T-helper 9 cell (primary cell): ENCODE data around the gene UBE4B.
"Not testable (repeated sequence)": the region's sequence is repeated elsewhere in the genome, so short reads cannot be mapped to it uniquely, and the experiment has no call there.

Experiments
- DNase-seq: peaks from one replicate; pipeline ENCODE4 v3.0.0-alpha.2; 2020

The UBE4B gene

DNA sequence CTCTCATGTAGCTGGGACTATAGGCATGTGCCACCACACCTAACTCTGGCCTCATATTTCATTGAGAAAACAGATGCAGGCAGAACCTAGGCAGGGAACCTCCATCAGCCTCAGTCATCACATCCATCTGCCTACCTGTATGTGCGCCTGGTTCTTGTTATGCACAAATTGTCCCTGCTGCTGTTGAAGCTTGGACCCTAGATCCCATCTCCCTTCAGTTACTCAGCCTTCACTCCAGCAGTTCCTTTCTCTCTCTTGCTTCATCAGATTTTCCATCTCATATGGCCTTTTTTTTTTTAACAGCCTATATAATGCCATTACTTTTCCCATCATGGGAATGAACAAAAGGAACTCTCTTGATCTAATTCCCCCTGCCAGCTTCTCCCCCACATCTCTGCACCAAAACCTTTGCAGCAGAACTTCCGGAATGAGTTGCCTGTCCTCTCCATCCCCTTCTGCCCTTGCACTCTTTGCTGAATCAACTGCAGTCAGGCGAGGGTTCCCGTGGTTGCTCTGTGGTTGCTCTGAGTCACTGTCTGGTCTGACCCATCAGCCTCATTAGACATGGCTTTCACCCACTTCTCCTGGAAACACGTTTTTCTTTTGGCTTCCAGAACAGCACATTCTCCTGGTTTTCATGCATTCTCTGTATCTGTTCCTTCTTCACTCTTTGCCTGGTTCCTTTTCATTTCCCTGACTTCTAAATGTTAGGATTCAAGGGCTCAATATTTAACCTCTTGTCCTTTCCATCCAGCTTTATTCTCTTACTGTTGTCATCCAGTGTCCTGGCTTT is 41.5 kb downstream of the UBE4B start:
- no peak for DNase-seq

DNA sequence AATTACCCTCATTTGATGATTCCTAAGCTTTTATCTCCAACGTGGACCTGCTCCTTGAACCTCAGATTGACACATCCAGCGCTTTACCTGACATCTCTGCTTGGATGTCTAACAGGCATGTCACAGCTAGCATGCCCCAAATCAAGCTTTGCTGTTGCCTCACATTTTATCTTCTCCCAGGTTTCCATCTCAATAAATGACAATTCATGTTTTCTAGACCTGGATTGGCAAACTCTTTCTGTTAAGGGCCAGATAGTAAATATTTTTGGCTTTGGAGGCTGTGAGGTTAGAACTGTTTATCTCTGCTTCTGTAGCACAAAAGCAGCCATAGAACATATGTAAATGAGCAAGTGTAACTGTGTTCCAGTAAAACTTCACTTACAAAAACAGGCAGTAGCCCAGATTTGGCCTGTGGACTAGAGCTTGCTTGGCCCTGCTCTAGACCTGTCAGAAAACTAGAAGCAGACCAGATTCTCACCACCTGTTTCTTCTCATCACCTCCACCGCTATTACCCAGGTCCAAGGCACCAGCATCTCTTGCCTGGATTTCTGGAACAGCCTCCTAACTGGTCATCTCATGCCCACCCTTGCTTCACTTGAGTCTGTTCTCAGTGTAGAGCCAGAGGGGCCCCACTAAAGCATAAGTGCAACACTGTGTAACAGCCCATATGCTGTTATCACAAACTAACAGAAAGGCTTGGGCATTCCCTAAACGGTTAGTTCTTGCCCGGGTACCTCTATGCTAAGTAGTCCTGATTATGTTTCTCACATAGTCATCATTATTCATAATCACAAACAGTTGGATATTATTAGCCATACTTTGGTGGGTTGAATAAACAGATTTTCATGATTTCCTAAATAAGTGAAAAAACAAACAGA is 42.3 kb downstream of the UBE4B start:
- no peak for DNase-seq

DNA sequence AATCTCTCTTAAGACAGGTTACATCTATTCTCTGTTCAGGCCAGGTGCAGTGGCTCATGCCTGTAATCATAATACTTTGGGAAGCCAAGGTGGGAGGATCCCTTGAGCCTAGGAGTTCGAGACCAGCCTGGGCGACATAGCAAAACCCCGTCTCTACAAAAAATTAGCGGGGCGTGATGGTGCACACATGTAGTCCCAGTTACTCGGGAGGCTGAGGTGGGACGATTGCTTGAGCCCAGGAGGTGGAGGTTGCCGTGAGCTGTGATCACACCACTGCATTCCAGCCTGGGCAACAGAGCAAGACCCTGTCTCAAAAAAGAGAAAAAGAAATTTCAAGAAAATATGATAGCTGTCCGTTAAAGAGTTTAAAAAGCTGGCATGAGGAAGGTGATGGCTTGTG is 43.0 kb downstream of the UBE4B start:
- DNase-seq = no peak

DNA sequence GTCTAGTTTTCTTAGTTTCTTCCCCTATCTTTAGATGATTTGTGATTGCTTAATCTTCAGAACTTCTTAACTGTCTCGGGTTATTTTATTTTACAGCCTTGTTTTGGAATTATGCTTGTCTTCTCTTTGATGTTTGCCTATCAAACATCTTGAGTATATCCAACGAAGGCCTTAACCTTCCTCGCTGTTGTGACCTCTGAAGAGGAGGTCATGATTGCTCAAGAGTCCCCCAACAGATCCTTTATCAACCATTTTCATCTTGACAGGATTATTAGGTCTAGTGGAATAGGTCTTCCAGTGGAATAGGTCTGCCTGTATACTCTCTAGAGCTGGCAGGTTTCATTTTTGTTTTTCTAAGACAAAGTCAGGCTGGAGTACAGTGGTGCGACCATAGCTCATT is 45.7 kb downstream of the UBE4B start:
- no peak for DNase-seq

DNA sequence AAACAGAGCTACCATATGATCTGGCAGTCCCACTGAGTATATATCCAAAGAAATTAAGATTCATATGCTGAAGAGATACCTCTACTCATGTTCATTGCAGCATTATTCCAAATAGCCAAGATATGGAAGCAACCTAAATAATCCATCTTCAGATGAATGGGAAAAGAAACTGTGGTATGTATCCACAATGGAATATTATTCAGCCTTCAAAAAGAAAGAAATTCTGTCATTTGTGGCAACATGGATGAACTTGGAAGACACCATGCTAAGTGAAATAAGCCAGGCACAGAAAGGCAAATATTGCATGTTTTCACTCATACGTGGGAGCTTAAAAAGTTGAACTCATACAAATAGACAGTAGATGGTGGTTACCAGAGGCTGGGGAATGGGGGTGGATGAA is 47.8 kb downstream of the UBE4B start:
- no peak for DNase-seq

DNA sequence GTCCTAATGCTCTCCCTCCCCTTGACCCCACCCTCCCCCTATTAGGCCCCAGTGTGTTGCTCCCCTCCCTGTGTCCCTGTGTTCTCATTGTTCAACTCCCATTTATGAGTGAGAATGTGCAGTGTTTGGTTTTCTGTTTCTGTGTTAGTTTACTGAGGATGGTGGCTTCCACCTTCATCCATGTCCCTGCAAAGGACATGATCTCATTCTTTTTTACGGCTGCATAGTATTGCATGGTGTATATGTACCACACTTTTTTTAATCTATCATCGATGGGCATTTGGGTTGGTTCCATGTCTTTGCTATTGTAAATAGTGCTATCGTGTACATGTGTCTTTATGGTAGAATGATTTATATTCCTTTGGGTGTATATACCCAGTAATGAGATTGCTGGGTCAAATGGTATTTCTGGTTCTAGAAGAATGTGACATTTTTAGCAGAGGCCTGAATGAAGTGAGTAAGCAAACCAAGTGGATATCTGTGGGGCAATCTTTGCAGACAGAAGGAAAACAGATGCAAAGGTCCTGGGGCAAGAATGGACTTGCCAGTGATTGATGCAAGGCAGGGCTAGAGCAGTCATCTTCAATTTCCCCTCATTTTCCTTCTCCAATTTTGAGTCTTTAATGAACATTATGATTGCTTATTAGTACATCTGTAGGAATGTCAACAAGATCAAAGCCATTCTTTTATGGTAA is 50.2 kb downstream of the UBE4B start:
- DNase-seq = no peak

DNA sequence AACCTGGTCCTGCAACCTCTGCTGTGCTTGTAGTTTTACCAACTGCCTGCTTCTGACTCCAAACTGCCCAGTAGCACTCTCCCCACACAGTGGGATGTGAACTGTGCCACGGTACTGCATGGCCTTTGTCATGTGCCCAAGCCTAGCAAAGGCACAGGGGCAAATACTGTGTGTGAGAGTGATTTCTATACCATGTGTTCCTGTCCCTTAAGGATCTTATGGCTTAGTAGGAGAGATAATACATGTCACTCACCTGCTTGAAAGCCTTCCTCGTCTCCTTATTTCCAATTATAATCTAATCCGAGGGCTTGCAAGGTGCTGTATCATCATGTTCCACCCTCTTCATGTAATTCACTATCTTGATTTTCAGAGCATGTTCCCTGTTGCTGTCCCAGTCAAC is 51.3 kb downstream of the UBE4B start:
- no peak for DNase-seq

DNA sequence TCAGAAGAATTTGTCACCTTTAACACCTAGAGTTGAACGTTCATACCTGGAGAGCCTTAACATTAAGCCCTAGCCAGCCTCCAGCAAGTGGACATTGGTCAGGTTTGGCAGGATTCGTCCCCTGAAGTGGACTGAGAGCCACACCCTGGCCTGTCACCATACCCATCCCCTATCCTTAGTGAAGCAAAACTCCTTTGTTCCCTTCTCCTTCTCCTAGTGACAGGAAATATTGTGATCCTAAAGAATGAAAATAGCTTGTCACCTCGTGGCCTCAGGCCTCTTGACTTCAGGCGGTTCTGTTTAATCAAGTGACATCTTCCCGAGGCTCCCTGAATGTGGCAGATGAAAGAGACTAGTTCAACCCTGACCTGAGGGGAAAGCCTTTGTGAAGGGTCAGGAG is 52.3 kb downstream of the UBE4B start:
- DNase-seq = no peak

DNA sequence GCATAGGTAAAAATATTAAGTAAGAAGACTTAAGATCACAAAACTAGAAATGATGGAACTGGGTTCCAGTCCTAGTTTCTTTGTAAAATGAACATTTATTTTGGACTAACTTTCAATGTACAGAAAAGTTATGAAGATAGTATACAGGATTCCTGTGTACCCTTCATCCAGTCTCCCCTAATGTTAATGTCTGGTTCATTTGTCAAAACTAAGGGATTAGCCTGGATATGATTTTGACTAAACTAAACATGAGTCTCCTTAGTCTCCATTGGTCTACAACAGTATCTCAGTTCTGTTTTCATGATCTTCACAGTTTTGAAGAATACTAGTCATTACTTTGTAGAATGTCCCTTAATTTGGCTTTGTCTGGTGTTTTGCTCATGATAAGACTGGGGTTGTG is 54.5 kb downstream of the UBE4B start:
- no peak for DNase-seq

DNA sequence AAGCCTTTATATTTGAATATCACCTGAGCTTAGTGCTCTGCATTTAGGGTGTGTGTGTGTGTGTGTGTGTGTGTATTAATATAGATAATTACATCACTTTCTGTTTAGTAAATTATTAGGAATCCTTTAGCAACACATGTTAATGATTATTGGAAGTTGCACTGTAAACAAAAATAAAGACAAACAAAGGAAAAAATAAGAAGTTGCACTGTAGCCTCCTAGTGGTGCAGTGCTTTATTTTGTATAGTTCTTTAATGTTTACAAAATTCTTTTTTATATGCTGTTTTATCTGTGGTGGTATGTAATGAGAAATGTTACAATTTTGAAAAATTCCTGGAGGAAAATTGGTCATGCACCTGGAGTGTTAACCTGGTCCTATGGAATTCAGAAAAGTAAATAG is 69.2 kb downstream of the UBE4B start:
- no peak for DNase-seq

DNA sequence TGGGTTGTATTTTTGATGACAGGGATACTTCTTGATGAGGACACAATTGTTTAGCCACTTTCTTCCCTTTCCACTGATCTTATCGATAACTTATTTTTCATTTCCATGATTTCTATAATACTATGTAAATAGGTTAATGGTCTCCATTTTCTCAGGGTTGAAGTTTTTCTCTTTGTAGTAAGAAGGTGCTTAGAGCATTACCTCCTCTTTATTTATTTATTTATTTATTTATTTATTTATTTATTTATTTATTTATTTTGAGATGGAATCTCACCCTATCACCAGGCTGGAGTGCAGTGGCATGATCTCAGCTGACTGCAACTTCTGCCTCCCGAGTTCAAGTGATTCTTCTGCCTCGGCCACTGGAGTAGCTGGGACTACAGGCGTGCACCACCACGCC is 70.4 kb downstream of the UBE4B start:
- DNase-seq = no peak

DNA sequence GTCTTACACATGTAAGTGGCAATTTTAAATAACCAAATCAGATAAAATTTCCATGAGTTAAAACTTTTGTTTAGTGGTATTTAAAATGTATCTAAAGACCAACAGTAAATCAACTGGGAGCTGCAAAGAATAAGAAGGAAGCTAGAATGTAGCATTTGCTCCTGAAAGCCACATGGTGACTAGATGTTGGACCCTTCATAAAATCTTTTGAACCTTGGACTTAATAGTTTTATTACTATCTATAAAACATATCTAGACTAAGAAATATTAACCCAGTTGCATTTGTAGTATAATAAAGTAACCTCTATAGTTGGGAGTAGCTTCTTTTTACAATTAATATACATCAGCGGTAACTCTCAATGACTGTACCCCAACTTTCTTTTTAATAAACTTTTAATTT is 72.1 kb downstream of the UBE4B start:
- no peak for DNase-seq

DNA sequence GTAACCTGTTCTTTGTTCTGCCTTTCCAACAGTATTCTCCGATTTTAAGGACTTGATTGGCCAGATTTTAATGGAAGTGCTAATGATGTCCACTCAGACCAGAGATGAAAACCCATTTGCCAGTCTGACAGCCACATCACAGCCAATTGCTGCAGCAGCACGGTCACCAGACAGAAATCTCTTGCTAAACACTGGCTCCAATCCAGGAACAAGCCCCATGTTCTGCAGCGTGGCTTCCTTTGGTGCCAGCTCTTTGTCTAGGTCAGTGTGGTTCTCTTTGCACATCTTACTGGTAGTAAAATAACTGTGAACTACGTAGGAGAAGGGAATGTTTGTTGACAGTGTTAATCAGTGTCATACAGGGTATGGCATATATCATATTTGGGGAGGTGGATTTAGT is 72.7 kb downstream of the UBE4B start:
- DNase-seq = no peak

DNA sequence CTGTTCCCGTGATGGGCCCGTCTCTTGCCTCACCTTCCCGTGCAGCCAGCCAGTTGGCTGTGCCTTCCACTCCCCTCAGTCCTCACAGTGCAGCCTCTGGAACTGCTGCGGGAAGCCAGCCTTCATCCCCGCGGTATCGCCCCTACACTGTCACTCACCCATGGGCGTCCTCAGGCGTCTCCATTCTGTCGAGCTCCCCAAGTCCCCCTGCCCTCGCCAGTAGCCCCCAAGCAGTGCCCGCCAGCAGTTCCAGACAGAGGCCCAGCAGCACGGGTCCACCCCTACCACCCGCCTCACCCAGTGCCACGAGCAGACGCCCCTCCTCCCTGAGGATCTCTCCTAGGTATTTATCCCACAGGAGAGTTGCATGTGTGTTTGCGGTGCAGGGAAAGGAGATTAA is 73.5 kb downstream of the UBE4B start:
- no peak for DNase-seq

DNA sequence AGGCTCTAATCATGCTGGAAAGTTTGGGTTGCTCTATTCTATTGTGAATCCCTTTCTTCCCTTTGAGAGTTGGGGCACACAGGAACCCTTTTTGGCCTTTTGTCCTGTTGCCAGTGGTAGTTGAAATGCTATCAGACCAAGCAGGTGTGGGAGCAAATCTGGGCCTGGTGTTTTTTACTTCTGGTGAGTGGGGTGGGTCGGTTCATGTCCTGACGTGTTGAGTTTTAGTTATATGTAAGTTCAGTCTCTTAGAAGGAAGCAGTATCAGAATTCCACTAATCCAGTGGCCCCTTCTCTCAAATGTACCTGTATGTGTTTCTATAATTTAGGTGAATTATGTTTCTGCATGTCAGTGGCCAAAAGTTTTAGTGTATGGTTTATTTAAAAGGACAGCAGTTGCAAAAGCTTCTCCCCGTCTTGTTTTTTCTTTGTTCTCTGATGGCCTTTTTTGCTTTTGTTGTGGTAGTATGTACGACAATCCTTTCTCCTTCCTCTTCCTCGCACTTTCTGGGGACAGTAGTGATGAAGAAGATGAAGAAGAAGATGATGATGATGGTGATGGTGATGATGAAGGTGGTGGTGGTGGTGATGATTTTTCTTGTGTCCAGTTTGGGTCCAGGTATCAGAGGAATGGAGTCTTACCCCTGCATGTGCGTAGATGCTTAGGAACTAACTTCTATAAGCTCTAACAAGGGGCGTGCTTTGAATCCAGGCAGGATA is 74.2 kb downstream of the UBE4B start:
- no peak for DNase-seq

DNA sequence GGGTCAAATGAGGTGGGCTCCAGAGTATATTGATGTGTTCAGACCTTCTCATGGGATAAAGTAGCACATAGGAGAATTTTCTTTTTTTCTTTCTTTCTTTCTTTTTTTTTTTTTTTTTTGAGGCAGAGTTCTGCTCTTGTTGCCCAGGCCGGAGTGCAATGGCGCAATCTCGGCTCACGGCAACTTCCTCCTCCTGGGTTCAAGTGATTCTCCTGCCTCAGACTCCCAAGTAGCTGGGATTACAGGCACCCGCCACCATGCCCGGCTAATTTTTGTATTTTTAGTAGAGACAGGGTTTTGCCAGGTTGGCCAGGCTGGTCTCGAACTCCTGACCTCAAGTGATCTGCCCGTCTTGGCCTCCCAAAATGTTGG is 74.7 kb downstream of the UBE4B start:
- not testable (repeated sequence) for DNase-seq

DNA sequence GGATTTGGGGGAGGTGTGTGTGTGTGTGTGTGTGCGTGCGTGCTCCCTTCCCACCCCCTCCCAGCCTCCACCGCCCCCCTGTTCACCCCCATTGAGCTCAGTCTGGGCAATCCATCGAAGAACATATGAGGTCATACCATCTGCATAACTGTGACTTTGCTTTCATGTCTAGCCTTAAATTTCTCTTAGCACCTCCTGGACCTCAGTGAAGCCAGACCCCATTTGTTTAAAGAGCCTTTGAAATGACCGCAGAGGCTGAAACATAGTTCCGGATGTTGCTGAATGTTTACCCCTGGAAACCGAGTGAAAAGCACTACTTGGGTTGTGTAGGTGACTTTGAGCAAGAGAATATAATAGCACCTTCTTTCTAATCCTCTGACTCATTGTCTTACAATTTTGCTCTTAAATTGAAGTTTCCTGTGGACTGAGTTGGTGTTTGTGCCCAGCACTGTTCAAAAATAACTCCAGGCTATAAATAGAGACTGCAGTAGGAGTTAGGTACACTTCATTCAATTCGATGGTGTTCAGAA is 75.4 kb downstream of the UBE4B start:
- DNase-seq = no peak

DNA sequence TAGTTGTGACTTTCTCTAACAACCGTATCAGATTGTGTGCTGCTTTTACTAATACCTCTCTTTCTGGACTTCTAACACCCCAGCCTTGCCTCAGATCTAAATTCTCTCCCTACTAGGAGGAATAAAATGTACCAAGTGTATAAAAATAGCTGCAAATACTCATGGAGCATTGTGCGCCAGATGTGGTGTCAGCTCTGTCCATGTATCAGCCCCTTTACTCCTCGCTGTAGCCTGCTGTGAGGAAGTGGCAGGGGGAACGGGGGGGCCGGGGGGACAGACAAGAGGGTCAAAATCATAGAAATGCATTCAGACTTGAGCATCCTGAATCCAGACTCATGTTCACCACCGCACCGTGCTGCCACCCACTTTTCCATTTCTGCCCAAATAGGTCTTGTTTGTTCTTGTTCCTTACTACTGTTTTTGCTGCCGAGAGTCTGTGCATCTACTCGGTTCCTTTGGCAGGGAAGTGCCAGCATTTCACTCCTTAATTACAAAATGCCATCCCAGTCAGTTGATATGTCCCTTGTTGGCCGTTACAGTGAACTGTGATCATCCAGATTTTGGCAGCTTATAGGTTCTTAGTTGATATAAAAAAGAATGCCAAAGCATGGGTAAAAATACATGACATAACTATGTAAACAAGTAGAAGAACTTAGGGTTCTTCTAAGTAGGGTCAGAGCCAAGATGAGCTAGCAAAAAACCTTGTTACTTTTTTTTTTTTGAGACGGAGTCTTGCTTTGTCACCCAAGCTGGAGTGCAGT is 76.4 kb downstream of the UBE4B start:
- no peak for DNase-seq

DNA sequence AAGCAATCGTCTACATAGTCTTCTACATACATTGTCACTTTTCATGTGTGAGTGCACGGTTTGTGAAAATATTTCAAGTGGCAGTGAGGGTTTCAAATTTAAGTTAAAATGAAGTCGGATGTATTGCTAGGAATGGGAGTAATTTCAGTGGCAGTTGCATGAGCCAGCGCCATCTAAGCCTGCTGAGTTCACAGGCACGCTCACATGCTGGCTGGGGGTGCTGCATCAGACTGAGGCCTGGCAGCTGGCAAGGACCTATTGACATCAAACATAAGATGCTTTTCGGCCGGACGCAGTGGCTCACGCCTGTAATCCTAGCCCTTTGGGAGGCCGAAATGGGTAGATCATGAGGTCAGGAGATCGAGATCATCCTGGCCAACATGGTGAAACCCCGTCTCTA is 80.7 kb downstream of the UBE4B start:
- DNase-seq = no peak

DNA sequence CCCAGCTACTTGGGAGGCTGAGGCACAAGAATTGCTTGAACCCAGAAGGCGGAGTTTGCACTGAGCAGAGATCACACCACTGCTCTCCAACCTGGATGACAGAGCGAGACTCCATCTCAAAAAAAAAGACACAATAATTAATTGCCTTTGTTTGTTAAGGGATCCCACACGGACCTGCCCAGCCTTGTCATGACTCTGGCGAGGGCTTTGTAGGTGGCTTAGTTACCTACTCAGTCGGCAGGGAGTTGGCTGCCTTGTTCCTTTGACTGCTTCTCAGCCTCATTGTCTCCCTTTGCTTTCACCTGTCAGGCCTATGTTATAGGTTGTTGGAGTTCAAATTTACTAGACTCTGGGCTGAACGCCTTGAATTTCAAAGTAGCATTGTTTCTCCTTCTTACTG is 82.0 kb downstream of the UBE4B start:
- DNase-seq = no peak

DNA sequence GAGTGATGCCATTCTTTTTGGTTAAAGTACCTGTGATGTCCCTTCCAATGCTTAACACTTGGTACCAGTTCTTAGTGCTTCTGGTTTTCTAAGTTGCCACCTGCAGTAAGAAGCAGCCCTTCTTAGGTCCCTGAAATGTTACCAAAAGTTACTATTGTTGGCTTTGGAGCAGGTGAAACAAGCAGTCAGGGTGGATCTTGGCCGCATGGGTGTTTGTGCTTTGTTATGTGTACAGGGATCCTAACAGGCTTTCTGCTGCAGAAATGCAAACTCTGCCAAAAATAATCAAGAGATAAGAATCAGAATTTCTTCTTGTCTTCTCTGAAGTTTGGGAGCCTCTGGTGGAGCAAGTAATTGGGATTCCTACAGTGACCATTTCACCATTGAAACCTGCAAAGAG is 84.4 kb downstream of the UBE4B start:
- DNase-seq = no peak

DNA sequence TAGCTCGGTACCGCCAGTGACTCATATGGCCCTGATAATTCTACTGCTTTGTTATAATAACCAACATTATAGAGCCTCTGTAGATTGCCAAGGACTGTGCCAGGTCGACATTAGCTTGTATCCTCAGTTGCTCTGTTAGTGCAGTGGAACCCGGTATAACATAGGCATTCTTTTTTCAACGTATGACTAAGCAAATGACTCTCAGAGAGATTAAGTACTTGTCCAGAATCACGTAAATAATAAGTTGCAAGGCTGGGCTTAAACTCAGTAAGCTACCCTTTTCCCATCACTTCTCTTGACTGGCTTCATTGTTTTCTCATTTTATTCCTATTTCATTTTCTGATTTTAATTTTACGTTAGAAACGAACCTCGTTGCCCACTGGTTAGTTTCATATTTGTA is 85.1 kb downstream of the UBE4B start:
- DNase-seq = no peak
